GM19035 (cell line): Measurements from ENCODE around the gene DYNLRB1.
"Not testable (repeated sequence)": the region's sequence is repeated elsewhere in the genome, so short reads cannot be mapped to it uniquely, and the experiment has no call there.

Experiments
- ATAC-seq: cut with Tn5 transposase; IDR thresholded peaks from one replicate; pipeline ENCODE4 v1.9.1; 2021; ENCODE audit not compliant: unreplicated experiment

DYNLRB1 gene

DNA sequence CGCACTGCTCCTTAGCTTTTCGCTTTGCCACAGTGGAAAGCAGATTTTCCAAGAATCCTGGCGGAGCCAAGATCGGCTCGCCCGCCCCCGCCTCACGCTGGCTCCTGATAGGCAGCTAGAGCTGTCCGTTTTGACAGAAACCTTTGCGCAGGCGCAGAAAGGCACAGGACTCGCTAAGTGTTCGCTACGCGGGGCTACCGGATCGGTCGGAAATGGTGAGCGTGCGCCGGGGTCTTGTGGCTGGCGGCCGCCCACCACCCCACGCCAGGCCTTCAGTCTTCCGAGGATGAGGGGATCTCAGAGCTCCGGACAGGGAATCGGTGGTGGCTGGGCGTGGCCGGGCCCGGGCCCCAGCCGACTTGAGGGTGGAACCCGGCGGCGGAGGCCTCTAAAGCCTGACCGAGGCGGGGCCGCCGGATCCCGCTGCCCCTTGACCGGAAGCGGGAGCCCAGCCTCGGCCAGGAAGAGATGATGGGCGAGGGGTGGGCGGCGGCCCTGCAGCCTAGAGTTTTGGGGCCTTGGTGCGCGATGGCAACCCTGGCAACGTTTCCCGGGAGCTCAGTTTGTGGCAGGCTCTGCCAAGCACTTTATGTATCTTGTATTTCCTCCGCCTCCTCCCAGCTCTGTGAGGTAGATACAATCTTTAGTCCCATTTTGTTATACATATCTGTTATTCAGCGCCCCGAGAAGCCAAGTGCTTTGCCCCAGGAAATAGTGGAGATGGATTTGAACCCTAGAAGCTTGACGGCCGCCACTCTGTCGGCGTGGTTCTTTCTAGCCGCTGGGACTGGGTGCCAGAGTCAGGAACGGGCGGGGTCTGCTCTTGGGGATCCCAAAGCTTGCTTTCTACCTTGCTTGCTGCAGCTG is at the start of gene DYNLRB1:
Gene DYNLRB1 (plus strand): TSS at position 176 of the 867 bp plus-strand sequence. CDS start 37 bp downstream, at position 213.
- ATAC-seq, result peak; percentile 68

DNA sequence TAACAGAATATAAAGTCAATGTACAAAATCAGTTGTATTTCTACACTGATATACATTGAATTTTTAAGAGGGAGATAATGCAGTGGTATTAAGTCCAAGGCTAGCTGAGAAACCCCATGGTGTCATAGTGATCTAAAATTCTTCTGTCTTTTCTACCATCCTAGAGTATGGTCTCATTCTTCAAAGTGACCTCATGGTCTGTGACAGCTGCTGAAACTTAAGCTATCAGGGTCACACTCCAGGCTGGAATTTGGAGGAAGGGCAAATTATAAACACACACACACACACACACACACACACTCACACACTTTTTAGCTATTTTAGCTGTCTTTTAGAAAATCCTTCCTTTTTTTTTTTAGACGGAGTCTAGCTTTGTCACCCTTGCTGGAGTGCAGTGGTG is 47.3 kb upstream of the DYNLRB1 start:
- no peak for ATAC-seq

DNA sequence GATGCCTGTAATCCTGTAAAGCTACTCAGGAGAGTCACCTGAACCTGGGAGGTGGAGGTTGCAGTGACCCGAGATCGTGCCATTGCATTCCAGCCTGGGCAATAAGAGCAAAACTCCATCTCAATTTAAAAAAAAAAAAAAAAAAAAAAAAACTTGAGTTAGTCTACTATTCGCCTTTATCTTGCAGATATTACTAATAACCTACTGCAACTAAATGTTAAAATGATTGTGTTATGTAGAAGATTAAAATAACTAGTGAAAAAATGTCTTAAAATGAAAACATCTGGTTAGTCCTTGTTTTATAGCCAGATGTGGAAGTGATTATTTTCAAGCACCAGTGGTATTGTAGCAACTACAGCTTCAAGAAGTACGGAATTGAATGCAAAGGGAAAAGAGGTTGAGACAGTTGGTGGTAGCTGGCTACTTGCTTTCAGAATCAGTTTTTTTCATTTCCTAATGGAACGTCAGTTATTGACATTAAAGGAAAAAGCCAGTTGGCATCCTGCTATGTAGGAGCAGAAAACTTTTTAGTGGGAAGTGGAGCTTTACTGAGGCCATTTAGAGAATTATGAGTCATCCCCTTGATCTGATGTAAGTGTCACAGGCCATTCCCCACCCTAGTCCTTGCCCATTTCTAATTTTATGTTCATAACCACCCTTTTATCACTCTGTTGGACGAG is 43.8 kb upstream of the DYNLRB1 start:
- no peak for ATAC-seq

DNA sequence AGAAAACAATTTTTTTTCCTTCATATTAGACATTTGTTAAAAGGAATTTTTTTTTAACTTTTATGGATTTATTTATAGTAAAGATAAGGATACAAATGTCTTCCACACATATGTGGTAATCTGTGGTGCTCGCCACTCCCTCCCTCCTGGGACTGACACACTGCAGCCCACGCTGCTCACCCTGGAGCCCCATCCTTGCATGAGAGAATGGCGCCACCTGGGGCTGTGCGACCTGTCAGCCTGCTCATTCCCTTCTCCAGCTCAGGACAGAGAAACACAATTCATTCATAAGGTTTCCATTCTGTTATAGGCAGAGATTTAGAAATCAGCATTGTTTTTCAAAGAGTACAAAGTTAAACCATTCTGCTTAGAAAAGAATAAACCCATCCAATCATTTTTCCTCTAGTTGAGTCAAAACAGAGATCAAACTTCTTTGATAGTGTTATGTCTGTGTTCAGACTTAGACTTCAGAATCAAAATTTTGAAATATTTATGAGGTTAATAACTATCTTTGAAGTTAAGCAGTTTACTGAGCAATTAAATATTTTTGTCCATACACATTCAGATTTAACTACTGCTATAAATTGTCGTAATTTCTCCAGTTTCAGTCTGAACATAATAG is 42.8 kb upstream of the DYNLRB1 start:
- ATAC-seq, result no peak

DNA sequence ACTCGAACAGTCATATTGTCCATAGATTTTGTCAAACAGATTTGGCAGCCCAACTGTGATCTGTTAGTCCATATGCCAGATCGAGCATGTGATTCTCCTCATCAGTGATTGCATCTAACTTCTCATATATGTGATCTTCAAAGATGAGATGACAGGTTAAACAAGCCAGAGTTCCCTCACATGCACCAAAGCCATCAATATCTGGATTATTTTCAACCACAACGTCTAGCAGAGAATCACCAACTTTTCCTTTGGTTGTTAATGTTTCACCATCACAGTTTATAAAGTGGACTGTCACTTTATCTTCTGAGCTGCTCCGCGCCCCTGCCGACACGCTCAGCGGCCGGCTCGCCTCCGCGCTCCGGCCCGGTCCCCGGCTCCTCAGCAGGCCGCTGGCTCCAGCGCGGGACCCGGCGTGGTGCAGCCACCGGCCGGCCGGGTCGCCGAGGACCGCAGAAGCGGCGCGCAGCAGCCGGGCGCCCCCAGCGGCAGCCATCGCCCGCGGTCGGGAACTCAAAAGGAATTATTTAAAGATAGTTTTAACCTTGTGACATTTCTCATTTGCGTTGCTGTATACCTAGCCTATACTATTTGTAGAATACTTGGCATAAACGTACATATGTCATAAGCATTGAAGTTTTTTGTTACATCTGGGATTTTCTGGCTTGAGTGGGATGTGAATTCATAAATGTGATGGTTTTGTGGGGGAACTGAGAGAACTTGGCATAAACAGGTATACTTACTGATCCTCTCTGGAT is 40.1 kb upstream of the DYNLRB1 start:
- ATAC-seq, result no peak

DNA sequence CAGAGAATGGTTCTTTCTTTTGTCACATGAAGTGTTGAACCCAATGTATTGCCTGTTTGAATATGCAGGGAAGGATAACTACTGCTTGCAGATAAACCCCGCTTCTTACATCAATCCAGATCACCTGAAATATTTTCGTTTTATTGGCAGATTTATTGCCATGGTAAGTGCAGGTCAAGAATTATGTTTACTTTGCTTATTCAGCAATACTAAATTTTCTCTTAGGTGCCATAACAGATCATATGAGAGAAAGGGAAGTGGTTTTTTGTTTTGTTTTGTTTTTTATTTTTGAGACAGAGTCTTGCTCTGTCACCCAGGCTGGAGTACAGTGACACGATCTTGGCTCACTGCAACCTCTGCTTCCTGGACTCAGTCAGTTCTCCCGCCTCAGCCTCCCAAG is 36.6 kb upstream of the DYNLRB1 start:
- no peak for ATAC-seq

DNA sequence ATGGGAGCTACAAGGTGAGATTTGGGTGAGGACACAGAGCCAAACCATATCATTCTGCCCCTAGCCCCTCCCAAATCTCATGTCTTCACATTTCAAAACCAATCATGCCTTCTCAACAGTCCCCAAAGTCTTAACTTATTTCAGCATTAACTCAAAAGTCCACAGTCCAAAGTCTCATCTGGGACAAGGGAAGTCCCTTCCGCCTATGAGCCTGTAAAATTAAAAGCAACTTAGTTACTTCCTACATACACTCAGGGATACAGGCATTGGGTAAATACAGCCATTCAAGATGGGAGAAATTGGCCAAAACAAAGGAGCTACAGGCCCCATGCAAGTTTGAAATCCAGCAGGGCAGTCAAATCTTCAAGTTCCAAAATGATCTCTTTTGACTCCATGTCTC is 34.1 kb upstream of the DYNLRB1 start:
- not testable (repeated sequence) for ATAC-seq

DNA sequence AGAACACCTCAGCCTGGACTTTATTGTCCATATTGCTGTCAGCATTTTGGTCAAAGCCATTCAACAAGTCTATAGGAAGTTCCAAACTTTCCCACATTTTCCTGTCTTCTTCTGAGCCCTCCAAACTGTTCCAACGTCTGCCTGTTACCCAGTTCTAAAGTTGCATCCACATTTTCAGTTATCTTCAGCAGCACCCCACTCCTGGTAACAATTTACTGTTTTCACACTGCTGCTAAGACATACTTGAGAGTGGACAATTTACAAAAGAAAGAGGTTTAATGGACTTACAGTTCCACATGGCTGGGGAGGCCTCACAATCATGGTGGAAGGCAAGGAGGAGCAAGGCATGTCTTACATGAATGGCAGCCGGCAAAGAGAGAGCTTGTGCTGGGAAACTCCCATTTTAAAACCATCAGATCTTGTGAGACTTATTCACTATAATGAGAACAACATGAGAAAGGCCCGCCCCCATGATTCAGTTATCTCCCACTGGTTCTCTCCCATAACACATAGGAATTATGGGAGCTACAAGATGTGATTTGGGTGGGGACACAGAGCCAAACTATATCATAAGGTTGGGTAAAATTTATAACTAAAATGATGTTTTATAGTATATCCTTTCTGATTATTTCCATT is 32.5 kb upstream of the DYNLRB1 start:
- not testable (repeated sequence) for ATAC-seq

DNA sequence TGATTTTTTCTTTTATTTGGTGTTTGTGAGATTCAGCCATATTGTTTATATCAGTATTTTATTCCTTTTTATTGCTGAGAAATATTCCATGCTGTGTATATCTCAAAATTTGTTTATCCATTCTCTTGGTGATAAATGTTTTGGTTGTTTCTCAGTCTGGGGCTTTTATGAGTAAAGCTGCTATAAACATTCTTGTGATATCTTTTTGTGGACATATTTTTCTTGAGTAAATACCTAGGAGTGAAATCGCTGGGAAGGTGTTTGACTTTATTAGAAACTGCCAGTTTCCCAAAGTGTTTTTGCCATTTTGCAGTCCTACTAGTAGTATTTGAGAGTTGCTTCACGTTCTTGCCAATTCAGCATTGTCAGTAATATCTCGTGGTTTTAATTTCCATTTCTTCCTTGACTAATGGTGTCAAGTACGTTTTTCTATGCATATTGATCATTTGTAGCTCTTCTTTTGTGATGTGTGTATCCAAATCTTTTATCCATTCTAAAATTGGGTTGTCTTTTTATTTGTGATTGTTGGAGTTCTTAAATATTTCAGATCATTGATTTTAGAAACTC is 31.1 kb upstream of the DYNLRB1 start:
- ATAC-seq, result no peak

DNA sequence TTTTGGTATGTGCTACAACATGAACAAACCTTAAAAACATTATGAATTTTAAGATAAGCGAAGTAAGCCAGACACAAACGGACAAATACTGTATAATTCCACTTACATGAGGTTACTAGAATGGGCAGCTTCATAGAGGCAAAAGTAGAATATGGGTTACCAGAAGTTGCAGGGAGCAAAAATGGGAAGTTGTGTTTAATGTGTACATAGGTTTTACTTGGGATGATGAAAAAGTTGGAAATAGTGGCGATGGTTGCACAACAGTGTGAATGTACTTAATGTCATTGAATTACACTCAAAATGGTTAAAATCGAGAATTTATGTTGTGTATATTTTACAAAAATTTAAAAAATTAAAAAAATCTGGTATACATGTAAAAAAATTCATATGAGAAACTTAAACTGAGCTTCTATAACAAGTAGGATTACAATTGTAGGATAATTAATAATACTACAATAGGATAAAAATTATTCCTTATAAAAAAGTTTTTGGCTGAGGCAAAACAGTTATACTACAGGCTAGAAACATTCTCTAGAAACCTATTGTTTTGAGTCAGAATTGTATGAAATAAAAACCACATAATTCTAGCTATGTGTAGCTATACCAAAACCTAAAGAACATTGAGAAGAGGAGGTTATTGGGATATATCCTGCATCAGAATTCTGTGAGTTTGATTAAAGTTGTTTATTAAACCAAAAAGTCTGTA is 24.8 kb upstream of the DYNLRB1 start:
- no peak for ATAC-seq

DNA sequence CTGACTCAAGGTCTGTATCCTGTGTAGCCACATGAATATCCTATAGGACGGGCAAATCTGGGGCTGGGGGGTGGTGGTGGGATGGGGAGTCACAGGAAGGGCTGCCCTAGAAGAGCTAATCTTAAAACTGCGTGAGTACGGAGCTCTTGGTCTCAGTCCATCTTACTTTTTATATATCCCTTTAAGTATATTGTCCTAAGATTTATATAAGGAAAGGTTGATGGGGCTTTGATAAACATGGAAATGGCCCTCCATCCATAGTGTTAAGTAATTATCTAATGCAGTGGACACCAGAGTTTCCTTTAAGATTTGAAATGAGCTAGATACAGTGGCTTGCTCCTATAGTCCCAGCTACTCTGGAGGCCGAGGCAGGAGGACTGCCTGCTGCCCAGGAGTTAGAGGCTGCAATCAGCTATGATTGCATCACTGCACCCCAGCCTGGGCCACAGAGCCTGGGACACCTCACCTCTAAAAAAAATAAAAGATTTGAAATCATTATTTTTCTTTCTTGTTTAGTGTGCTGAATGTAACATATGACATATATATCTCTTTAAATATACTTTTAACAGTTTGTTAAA is 24.2 kb upstream of the DYNLRB1 start:
- ATAC-seq, result no peak

DNA sequence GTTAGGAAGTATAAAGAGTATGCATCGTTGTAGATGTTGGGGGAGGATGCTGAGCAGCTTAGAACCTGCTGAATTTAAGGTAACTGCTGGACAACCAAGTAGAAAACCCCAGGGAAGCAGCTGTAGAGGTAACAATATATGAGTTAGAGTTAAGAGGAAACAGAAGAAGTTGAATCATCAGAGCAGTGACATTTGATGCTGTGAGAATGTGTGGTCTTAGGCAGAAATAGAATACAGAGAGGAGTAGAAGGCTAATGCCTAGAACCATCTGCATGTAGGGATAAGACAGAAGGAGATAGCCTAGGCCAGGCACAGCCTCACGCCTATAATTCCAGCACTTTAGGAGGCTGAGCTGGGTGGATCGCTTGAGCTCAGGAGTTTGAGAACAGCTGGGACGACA is 22.6 kb upstream of the DYNLRB1 start:
- ATAC-seq, result no peak

DNA sequence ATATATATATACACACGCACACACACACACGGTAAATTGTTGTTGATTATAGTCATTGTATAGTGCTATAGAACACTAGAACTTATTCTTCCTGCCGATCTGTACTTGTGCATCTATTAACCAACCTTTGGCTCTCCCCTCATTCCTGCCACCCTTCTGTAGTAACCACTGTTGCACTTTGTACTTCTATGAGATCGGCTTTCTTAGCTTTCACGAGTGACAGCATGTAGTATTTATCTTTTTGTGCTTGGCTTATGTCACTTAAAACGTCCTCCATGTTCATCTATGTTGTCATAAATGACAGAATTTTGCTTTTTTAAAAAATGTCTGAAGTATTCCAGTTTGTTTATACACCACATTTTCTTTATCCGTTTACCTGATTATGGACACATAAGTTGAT is 20.9 kb upstream of the DYNLRB1 start:
- ATAC-seq, result no peak

DNA sequence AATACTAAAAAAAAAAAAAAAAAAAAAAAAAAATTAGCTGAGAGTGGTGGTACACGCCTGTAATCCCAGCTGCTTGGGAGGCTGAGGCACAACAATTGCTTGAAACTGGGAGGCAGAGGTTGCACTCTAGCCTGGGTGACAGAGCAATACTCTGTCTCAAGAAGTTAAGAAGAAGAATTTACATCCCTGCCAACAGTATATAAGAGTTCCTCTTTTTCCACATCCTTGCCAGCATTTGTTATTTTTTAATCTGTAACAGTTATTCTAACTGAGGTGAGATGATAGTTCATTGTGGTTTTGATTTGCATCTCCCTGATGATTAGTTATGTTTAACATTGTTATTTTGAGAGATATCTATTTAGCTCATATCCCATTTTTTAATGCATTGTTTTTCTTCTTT is 20.3 kb upstream of the DYNLRB1 start:
- no peak for ATAC-seq

DNA sequence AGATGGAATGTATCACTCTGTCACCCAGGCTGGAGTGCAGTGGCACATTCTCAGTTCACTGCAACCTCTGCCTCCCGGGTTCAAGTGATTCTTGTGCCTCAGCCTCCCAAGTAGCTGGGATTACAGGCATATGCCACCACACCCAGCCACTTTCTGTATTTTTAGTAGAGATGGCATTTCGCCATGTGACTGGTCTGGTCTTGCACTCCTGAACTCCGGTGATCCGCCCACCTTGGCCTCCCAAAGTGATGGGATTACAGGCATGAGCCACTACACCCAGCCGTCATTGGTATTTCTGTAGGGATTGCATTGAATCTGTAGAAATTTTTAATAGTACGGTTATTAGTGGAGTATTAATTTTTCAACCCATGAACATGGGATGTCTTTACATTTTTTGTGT is 18.6 kb upstream of the DYNLRB1 start:
- ATAC-seq, result not testable (repeated sequence)

DNA sequence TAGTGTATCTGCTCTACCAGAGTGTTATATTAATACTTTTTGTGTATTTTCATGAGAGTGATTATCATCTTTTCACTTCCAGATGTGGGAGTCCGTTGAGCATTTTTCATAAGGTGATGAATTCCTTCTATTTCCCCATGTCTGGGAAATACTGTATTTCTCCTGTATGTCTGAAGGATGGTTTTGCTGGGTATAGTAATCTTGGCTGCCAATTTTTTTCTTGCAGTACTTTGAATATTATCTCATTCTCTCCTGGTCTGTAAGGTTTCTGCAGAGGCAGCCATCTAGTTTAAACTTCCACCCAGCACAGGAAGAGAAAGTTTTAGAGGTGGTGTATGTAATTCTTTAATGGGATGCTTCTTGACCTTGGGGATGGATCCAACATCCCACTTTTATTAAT is 15.4 kb upstream of the DYNLRB1 start:
- no peak for ATAC-seq

DNA sequence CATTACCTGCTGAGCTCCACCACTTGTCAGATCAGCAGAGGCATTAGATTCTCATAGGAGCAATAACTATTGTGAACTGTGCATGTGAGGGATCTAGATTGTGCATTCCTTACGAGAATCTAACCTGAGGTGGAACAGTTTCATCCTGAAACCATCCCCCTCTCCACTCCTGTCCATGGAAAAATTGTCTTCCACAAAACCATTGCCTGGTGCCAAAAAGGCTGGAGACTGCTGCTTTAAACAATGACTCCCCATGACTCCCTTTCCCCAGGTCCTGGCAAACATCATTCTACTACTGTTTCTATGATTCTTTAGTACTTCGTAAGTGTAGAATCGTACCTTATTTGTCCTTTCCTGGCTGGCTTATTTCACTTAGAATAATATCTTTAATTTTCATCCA is 9.7 kb upstream of the DYNLRB1 start:
- no peak for ATAC-seq

DNA sequence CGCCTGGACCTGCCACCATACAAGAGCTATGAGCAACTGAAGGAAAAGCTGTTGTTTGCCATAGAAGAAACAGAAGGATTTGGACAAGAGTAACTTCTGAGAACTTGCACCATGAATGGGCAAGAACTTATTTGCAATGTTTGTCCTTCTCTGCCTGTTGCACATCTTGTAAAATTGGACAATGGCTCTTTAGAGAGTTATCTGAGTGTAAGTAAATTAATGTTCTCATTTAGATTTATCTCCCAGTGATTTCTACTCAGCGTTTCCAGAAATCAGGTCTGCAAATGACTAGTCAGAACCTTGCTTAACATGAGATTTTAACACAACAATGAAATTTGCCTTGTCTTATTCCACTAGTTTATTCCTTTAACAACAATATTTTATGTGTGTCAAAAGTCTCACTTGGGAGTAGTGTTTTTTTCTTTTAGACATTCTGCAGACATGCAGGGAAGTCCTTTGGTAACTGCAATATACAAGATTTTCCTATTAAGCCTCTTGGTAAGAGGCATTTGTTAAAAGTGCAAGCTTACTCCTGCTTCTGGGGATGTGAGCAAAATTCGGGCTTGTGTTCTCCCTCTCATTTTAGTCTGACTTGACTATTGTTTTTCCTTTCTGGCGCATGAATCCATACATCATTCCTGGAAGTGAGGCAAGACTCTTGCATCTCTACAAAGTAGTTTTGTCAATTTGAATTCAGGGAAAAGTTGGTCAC is 8.4 kb upstream of the DYNLRB1 start:
- no peak for ATAC-seq

DNA sequence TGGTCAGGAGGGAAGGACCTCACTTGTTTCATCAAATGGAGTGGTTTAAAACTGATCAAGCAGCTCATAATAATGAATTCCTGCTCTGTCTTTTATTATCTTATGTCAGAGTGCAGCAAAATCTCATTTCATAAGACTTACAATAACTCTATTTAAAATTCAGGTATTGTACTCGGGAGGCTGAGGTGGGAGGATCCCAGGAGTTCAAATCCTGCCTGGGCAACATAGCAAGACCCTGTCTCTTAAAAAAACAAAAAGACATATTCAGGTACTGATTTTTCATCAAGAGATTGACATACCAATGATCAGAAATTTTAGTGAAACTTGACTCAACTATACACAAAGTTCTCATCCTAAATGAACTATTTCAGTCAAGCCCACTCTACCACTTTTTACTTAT is 5.6 kb upstream of the DYNLRB1 start:
- no peak for ATAC-seq
